Measurements from ENCODE around the gene FKBP3. TPM values are rescaled to one million over a fixed set of nuclear protein-coding genes. Genes with fewer than 3 reads are reported as not detected.
A peak's percentile ranks its signal among the peaks of the same experiment; 100 is the strongest.

The FKBP3 gene
- total RNA-seq, 5 donors from 2014 or later (not counting 1 experiment from before 2014, with no cell fraction given) = 33.8 to 49.3 (median 45.2) TPM

DNA sequence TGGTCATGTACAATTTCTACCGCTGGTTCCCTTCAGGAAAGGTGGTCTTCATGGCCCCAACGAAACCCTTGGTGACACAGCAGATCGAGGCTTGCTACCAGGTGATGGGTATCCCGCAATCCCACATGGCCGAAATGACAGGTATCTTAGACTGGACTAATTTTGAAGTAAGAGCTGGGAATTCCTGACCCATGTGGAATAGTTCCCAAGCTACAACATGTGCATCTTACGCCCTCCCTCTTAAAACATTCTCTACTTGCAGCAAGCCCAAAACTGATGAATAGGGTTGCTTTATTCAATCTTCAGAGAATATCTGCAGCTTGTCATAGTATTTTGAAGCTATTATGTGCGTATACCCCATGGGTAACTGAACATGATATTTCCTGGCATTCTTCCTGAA lies 2.1 kb upstream of the FKBP3 start:
- Mint-ChIP-seq H3K36me3 (no peaks in the 10 kb centered on the region), H3K27ac (peak overlapping the region; percentile 97 to 99), H3K27me3 (no peaks in the 10 kb centered on the region), H3K4me1 (peaks cover 49 to 53% (median 51%) of the 10 kb centered on the region in 3 donors), H3K4me3 (peak overlapping the region; percentile 96 to 99 (median 98)), H3K9me3 (no peaks in the 10 kb centered on the region)
- Histone ChIP-seq H3K27me3 (replicated peaks in 1 of 2; ENCODE audit: control insufficient read depth in 2 of 2, extremely low read depth in 1 of 2, insufficient read depth in 2 of 2, low read length in 1 of 2) (no peaks in the 10 kb centered on the region), H3K4me3 (ENCODE audit: control insufficient read depth in 1 of 2, extremely low read depth in 1 of 2, low read length in 1 of 2) (peak overlapping the region; percentile 76 to 94), H3K36me3 (ENCODE audit: control insufficient read depth in 2 of 2, extremely low read depth in 1 of 2, insufficient read depth in 1 of 2, low read length in 1 of 2) (no peaks in the 10 kb centered on the region), H3K27ac (ENCODE audit: low read length) (no peak overlapping the region), H3K4me1 (ENCODE audit: control insufficient read depth in 1 of 2, extremely low read depth in 1 of 2, insufficient read depth in 2 of 2, low read length in 2 of 2) (peaks cover 17 to 29% of the 10 kb centered on the region in 2 experiments), H3K9me3 (no peaks in the 10 kb centered on the region)
- WGBS (ENCODE audit: insufficient coverage) = 3% methylated on average over 5 of the region's 7 CpGs
- ChIA-PET CTCF (interaction anchor here (0.6 to 2.7 kb wide), 4 partner anchors 11 to 174 kb away, joined by 3 to 16 read pairs (median 6); partner anchors contain the start of genes KLHL28 (in 1 of the 2), MIS18BP1 (in 1 of the 2), PRPF39 (in 1 of the 2) and TOGARAM1 (in 1 of the 2)), POLR2A (interaction anchor here (0.5 to 0.8 kb wide), 2 partner anchors 15 to 116 kb away, joined by 3 to 4 read pairs; partner anchors contain the start of gene MIS18BP1 (in 1 of the 2))
- no peak for ATAC-seq (replicated peaks in 1 of 4)
- DNase-seq = no peak

DNA sequence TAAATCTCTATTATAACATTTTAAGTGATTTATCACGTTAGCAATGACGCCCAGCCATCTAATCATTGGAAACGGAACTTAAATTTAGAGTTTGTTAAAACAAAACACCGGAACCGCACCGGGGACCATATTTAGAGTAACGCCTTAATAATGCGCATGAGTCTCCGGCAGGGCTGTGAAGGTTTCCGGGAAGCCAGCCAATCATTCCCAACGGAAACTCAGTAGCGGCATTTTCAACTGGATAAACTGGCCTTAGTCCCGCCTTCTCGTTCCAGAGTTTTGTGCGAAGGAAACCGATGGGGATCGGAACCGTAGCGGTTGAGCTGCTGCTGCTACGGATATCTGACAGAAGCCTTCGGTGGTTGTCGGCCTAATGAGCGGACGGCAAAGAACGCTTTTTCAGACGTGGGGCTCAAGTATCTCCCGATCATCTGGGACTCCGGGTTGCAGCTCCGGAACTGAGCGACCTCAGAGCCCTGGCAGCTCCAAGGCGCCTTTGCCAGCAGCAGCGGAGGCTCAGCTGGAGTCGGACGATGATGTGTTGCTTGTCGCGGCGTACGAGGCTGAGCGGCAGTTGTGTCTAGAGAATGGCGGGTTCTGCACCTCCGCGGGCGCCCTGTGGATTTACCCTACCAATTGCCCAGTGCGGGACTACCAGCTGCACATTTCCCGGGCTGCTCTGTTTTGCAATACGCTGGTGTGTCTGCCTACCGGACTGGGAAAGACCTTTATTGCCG lies 1.5 kb upstream of the FKBP3 start, which contains the start of gene FANCM:
FANCM (plus strand) TSS at position 272 of the 737 bp plus-strand sequence; CDS start at position 374, 102 bp downstream.
- Mint-ChIP-seq H3K4me3 (peak within 1 kb of the TSS; percentile 96 to 99 (median 98)), H3K27me3 (no peaks in the 10 kb centered on the region), H3K27ac (peak within 1 kb of the TSS; percentile 97 to 99), H3K4me1 (peaks cover 52 to 54% (median 53%) of the 10 kb centered on the region in 3 donors), H3K36me3 (no peaks in the 10 kb centered on the region), H3K9me3 (no peaks in the 10 kb centered on the region)
- Histone ChIP-seq H3K27me3 (replicated peaks in 1 of 2; ENCODE audit: control insufficient read depth in 2 of 2, extremely low read depth in 1 of 2, insufficient read depth in 2 of 2, low read length in 1 of 2) (no peaks in the 10 kb centered on the region), H3K27ac (ENCODE audit: low read length) (peak within 1 kb of the TSS; percentile 92), H3K4me1 (ENCODE audit: control insufficient read depth in 1 of 2, extremely low read depth in 1 of 2, insufficient read depth in 2 of 2, low read length in 2 of 2) (peaks cover 19 to 29% of the 10 kb centered on the region in 2 experiments), H3K4me3 (ENCODE audit: control insufficient read depth in 1 of 2, extremely low read depth in 1 of 2, low read length in 1 of 2) (peak within 1 kb of the TSS; percentile 76 to 94), H3K9me3 (no peaks in the 10 kb centered on the region), H3K36me3 (ENCODE audit: control insufficient read depth in 2 of 2, extremely low read depth in 1 of 2, insufficient read depth in 1 of 2, low read length in 1 of 2) (no peaks in the 10 kb centered on the region)
- peak; percentile 60 to 96 (median 85) for DNase-seq
- CTCF ChIA-PET = interaction anchor here (0.6 to 2.7 kb wide), 4 partner anchors 11 to 178 kb away, joined by 4 to 16 read pairs (median 6); partner anchors contain the start of genes KLHL28 (in 1 of the 2), MIS18BP1 (in 1 of the 2) and TOGARAM1 (in 1 of the 2)
- ATAC-seq (replicated peaks in 1 of 4) = peak; percentile 53 to 61 (median 55)
- WGBS (ENCODE audit: insufficient coverage) = under 1% methylated on average over 45 of the region's 48 CpGs
- POLR2A ChIA-PET = interaction anchor here (0.5 to 1.2 kb wide), 4 partner anchors 16 to 239 kb away, joined by 3 to 6 read pairs (median 4); partner anchors contain the start of genes KLHL28 (in 1 of the 2), MIS18BP1 (in 1 of the 2) and TOGARAM1 (in 1 of the 2)

DNA sequence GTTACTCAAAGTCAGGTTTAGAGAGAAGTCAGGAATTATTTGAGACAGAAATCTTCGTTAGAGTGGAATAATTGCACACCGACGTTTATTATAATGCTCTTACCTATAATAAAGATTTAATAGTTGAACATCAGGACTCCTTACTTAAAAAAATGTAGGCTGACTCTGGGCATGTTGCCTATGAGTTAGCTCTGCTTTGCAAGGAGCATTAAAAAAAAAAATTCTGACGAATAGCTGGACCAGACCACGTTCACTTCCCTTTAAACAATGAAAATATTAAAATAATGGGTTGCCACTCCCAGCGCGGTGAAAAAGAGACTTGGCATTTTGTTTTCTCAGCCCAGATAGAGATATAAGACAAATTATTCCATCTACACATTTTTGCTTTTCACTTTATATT lies 875 bp upstream of the FKBP3 start:
- Histone ChIP-seq H3K36me3 (ENCODE audit: control insufficient read depth in 2 of 2, extremely low read depth in 1 of 2, insufficient read depth in 1 of 2, low read length in 1 of 2) (no peaks in the 10 kb centered on the region), H3K9me3 (no peaks in the 10 kb centered on the region), H3K4me3 (ENCODE audit: control insufficient read depth in 1 of 2, extremely low read depth in 1 of 2, low read length in 1 of 2) (peak overlapping the region; percentile 76 to 94), H3K27ac (ENCODE audit: low read length) (peak overlapping the region; percentile 92), H3K4me1 (ENCODE audit: control insufficient read depth in 1 of 2, extremely low read depth in 1 of 2, insufficient read depth in 2 of 2, low read length in 2 of 2) (peaks cover 19 to 29% of the 10 kb centered on the region in 2 experiments), H3K27me3 (replicated peaks in 1 of 2; ENCODE audit: control insufficient read depth in 2 of 2, extremely low read depth in 1 of 2, insufficient read depth in 2 of 2, low read length in 1 of 2) (no peaks in the 10 kb centered on the region)
- H3K36me3 Mint-ChIP-seq = no peaks in the 10 kb centered on the region
- H3K4me1 Mint-ChIP-seq = peaks cover 52 to 55% (median 53%) of the 10 kb centered on the region in 3 donors
- no peaks in the 10 kb centered on the region for H3K27me3 Mint-ChIP-seq
- peak overlapping the region; percentile 96 to 99 (median 98) for H3K4me3 Mint-ChIP-seq
- H3K27ac Mint-ChIP-seq = peak overlapping the region; percentile 97 to 99
- ChIA-PET POLR2A (interaction anchor here (0.5 to 1.6 kb wide), 3 partner anchors 173 to 238 kb away, joined by 4 to 8 read pairs (median 6); partner anchors contain the start of genes KLHL28 (in 2 of the 2) and TOGARAM1 (in 2 of the 2)), CTCF (interaction anchor here (1.2 to 2.7 kb wide), 3 partner anchors 118 to 178 kb away, joined by 4 to 16 read pairs (median 4); partner anchors contain the start of genes KLHL28 (in 1 of the 2), MIS18BP1 (in 1 of the 2) and TOGARAM1 (in 1 of the 2))
- ATAC-seq (replicated peaks in 1 of 4) (no peak), DNase-seq (no peak)
- no CpG with 5 or more reads among the region's 7 CpGs for WGBS (ENCODE audit: insufficient coverage)
- H3K9me3 Mint-ChIP-seq = no peaks in the 10 kb centered on the region

DNA sequence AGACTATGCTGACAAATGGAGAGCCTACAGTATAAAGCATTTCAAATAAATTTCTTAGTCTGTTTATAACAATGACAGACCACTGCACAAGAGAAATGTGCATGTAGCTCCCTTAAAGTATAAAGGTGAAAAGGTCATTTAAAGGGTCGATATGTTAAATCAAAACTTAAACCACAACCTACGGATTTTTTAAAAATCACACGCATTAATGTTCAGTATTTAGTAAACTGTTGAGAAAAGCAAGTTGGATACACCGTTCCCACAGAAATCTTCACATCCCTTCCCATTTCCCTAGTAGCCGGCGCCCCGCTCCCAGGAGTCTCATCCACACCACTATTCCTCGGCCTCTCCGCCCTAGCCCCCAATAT lies 614 bp downstream of the FKBP3 start:
- Mint-ChIP-seq H3K27ac (peak overlapping the region; percentile 97 to 99), H3K4me3 (peak overlapping the region; percentile 96 to 99 (median 98)), H3K36me3 (no peaks in the 10 kb centered on the region), H3K4me1 (peaks cover 51 to 58% (median 53%) of the 10 kb centered on the region in 3 donors), H3K9me3 (no peaks in the 10 kb centered on the region), H3K27me3 (no peaks in the 10 kb centered on the region)
- ChIA-PET POLR2A (interaction anchor here (0.5 to 1.6 kb wide), 6 partner anchors 12 to 205 kb away, joined by 3 to 9 read pairs (median 3); partner anchors contain the start of genes KLHL28 (in 1 of the 2) and TOGARAM1 (in 1 of the 2)), CTCF (interaction anchor here (0.6 to 2.7 kb wide), 4 partner anchors 11 to 220 kb away, joined by 3 to 16 read pairs (median 4); partner anchors contain the start of genes KLHL28 (in 1 of the 2) and TOGARAM1 (in 1 of the 2))
- no peaks in the 10 kb centered on the region for H3K27me3 ChIP-seq (replicated peaks in 1 of 2; ENCODE audit: control insufficient read depth in 2 of 2, extremely low read depth in 1 of 2, insufficient read depth in 2 of 2, low read length in 1 of 2)
- peak overlapping the region; percentile 76 to 94 for H3K4me3 ChIP-seq (ENCODE audit: control insufficient read depth in 1 of 2, extremely low read depth in 1 of 2, low read length in 1 of 2)
- peaks cover 19 to 26% of the 10 kb centered on the region in 2 experiments for H3K4me1 ChIP-seq (ENCODE audit: control insufficient read depth in 1 of 2, extremely low read depth in 1 of 2, insufficient read depth in 2 of 2, low read length in 2 of 2)
- H3K27ac ChIP-seq (ENCODE audit: low read length) = peak overlapping the region; percentile 92
- ATAC-seq (replicated peaks in 1 of 4) (no peak), DNase-seq (peak in 1 of 35 experiments; percentile 13)
- peaks cover 0 to 5% of the 10 kb centered on the region in 2 donors for H3K36me3 ChIP-seq (ENCODE audit: control insufficient read depth in 2 of 2, extremely low read depth in 1 of 2, insufficient read depth in 1 of 2, low read length in 1 of 2)
- whole genome bisulfite sequencing (ENCODE audit: insufficient coverage) = 0% methylated on average over 6 of the region's 9 CpGs
- H3K9me3 ChIP-seq = no peaks in the 10 kb centered on the region

DNA sequence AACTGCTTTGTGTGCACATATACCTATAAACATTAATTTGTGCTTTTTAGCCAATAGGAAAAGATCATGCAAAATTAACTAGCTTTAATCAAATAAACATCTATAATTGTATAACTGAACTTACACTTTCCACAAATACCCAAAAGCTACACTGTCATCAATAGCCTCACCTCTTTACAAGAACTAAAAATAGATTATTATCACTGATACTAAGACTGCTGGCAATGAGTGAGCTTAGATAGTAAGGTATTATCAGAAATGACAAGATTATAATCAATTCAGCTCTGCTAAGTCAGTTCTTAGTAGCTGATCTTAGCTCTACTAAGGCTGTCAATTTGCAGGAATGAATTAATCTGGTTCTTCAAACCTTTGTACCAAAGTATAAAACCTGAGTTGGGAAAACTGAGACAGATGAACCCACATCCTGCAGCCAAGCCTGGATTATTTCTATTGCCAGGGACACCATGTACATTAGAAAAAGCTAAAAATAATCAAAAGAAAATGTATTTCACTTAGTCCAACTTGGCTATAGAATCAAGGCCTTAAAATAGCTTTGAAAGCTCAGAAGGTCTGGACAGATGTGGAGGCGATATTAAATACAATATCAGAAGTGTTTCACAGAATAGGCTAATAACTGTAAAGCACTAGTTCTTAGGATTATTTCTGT lies 5.2 kb downstream of the FKBP3 start:
- no peaks in the 10 kb centered on the region for H3K27me3 ChIP-seq (replicated peaks in 1 of 2; ENCODE audit: control insufficient read depth in 2 of 2, extremely low read depth in 1 of 2, insufficient read depth in 2 of 2, low read length in 1 of 2)
- Mint-ChIP-seq H3K4me3 (no peak overlapping the region), H3K9me3 (no peaks in the 10 kb centered on the region), H3K27ac (no peak overlapping the region), H3K36me3 (peaks cover 13% of the 10 kb centered on the region), H3K27me3 (no peaks in the 10 kb centered on the region), H3K4me1 (peaks cover 30 to 39% (median 31%) of the 10 kb centered on the region in 3 donors)
- no peak overlapping the region for H3K4me3 ChIP-seq (ENCODE audit: control insufficient read depth in 1 of 2, extremely low read depth in 1 of 2, low read length in 1 of 2)
- H3K36me3 ChIP-seq (ENCODE audit: control insufficient read depth in 2 of 2, extremely low read depth in 1 of 2, insufficient read depth in 1 of 2, low read length in 1 of 2) = peaks cover 0 to 16% of the 10 kb centered on the region in 2 donors
- no peak for ATAC-seq (replicated peaks in 1 of 4)
- no peak overlapping the region for H3K27ac ChIP-seq (ENCODE audit: low read length)
- no CpG with 5 or more reads among the region's 1 CpG for WGBS (ENCODE audit: insufficient coverage)
- H3K4me1 ChIP-seq (ENCODE audit: control insufficient read depth in 1 of 2, extremely low read depth in 1 of 2, insufficient read depth in 2 of 2, low read length in 2 of 2) = peaks cover 3 to 12% of the 10 kb centered on the region in 2 experiments
- H3K9me3 ChIP-seq = no peaks in the 10 kb centered on the region
- ChIA-PET POLR2A (interaction anchor here (0.5 to 1.2 kb wide), 4 partner anchors 12 to 17 kb away, joined by 3 to 4 read pairs (median 3); no protein-coding TSS in a partner anchor), CTCF (no interaction called here)
- no peak for DNase-seq
